DMS 273 (cell line): ENCODE data around the gene SUCLG2.

Experiments
- DNase-seq: peaks from one replicate; lab custom pipeline; 2025; ENCODE audit not compliant: unreplicated experiment; lab: John Stamatoyannopoulos, UW

SUCLG2 gene

DNA sequence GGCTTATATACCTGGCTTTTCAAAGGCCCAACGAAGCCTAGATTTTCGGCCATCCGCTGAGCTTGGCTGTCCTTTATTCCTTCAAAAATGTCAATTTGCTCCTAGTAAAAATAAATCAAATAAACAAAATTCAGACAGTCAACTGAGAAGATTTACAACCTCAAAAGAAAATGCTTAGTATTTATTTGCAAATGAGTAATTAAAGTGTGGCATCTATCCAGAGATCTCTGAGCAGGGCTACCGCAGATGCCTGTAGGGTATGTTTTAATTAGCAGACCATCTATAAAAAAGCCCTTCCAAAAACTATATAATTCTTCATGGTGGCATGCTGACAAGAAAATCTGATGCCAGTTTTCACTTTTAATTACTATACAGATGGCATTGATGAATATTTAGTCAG is 136.2 kb downstream of the SUCLG2 start:
- peak; percentile 58 for DNase-seq

DNA sequence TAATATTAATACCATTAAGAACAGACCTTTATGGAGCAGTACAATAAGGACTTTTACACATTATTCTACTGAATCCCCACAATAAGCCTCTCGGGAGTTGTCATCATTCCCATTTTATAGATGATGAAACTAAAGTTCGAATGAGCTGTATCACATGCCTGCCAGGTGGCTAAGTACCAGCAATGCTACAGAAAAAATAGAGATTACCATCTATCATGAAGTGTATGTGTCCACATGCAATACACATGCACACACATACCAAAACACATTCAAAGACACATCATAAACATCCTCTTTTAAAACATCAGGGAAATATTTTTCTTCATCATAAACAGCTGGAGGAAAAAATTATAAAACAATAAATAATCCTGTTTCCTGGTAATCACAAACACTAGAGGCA is 136.6 kb downstream of the SUCLG2 start:
- no peak for DNase-seq

DNA sequence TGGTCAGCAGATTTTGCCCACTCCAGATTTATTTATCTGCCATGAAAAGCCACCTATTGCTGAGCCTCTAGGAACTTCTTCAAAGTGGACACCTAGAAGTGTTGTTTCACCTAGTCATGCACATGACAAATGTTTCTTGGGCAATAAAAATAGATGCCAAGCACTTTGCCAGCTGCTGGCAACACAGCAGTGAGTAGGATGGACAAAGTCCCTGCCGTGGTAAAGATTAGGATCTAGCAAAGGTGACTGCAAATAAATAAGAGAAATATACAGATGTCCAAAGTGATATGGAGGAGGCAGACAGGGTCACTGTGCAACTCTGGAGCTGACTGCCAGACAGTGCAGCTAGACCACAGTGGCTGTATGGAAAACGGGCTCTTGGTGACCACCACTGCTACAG is 137.9 kb downstream of the SUCLG2 start:
- DNase-seq: no peak

- DNase-seq: no peak
Measured at GRCh38 chr3:67515778-67516177, 138.6 kb downstream of the SUCLG2 start.

GRCh38 chr3:67509471-67510075 is 144.8 kb downstream of the SUCLG2 start:
- no peak for DNase-seq

GRCh38 chr3:67507584-67507983 is 146.8 kb downstream of the SUCLG2 start:
- no peak for DNase-seq

GRCh38 chr3:67500709-67501108 is 153.7 kb downstream of the SUCLG2 start:
- DNase-seq: no peak

- no peak for DNase-seq
Measured at GRCh38 chr3:67497746-67498145, 156.7 kb downstream of the SUCLG2 start.

GRCh38 chr3:67495751-67496150 is 158.7 kb downstream of the SUCLG2 start:
- no peak for DNase-seq

DNA sequence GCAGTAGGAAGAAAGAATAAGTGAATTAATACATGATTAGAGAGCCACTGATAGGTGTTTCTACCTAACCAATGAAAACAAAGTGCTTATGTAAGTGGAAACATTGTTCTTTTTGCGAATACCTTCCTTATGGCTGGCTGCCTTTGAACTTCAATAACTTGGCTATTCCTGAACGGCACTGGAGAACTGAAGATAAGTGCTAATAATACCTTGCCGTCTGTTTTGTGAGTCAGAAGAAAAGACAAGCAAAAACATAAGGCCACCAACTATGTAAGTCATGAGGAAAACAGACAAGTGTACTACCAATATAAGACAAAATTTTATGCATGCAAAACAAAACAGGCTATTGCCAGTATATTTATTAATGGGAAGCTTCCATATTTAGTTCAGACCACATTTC is 160.6 kb downstream of the SUCLG2 start:
- no peak for DNase-seq

DNA sequence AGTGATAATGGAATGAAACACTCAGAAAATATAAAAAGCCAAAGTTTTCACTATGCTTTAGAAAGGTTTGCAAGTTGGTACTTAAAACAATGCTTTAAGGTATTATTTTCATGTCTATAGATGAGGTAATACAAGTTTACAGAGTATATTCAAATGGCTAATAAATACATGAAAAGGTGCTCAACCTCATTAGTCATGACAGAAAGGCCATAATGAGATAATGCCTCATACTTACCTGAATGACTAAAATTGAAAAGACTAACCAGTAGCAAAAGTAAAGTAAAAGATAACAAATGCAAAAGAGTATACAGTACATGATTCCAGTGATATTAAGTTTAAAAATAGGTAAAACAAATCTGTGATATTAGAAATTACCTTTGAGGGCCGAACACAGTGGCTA is 163.8 kb downstream of the SUCLG2 start:
- no peak for DNase-seq

- no peak for DNase-seq
Measured at GRCh38 chr3:67489816-67490215, 164.6 kb downstream of the SUCLG2 start.

DNA sequence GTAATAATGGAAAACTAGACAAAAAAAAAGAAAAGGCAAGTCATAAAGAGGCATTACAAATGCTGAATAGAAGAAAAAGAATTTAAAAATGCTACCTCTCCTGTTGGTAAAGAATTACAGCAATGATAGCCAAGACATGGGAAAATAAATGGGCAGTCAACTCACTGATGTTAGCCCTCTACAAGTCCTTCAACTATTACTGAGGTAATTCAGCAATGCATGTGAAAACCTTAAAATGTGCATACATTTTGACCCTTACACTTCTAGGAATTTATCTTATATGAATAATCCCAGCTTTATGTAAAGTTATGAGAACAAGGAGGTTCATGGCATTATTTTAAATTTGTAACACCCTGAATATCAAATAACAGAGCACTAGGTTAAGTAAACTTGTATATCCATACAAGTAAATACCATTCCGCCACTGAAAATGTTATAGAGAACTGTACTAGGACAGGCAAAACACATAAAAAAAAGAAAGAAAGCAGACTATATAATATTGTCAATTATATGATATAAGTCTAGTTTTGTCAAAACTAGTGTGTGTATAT is 166.8 kb downstream of the SUCLG2 start:
- DNase-seq: no peak

- DNase-seq: no peak
Measured at GRCh38 chr3:67486883-67487282, 167.5 kb downstream of the SUCLG2 start.

GRCh38 chr3:67484085-67484484 is 170.3 kb downstream of the SUCLG2 start:
- DNase-seq: peak; percentile 42

GRCh38 chr3:67481126-67481525 is 173.3 kb downstream of the SUCLG2 start:
- DNase-seq: no peak

GRCh38 chr3:67478423-67478822 is 176.0 kb downstream of the SUCLG2 start:
- DNase-seq: no peak

DNA sequence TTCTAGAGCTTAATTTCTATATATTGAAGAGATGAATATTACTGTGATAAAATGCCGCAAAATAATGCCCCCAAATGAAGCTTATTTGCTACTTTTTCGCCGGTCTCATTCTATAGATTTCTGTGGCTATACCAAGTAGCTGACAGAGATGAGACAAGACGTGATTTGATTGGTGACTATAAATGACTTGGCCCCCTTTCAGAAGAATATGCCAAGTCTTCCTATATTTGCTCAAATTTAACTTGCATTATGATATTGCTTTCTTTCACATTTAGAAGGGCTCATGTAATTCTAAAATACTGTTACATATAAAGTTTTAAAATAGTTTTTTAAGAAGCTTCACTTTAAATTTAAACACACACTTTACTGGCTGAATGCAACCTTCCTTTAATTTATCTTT is 180.1 kb downstream of the SUCLG2 start:
- DNase-seq: no peak

- no peak for DNase-seq
Measured at GRCh38 chr3:67472674-67473201, 181.7 kb downstream of the SUCLG2 start.

DNA sequence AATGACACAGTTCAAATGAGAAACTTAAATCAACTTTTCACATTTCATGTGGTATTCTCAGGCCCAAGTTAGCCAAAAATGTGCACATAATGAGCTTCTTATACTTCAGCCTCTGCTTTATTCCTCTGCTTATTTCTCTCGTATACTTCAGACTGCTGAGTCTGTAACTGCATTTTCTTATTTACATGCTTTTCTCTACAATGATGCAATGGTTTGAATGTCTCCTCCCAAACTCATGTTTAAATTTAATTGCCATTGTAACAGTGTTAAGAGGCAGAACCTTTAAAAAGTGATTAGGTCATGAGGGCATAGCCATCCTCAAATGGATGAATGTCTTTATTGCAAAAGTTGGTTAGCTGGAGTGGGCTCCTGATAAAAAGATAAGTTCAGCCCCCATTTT is 184.2 kb downstream of the SUCLG2 start:
- DNase-seq: no peak

DNA sequence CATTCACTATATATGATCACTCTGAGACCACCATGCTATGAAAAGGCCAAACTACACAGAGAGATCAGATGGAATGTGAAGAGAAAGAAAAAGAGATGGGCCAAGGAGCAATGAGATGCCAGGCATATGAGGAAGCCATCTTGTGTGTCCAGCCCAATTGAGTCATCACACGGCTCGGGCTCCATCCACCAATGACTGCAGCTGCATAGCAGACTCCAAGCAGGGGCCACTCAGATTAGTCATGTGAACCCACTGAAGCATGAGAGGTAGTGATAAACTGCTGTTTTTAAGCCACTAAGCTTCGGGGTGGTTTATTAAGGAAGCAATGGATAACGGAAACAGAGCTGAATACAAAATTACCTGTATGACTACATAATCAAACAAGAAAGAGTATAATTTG is 185.9 kb downstream of the SUCLG2 start:
- no peak for DNase-seq

DNA sequence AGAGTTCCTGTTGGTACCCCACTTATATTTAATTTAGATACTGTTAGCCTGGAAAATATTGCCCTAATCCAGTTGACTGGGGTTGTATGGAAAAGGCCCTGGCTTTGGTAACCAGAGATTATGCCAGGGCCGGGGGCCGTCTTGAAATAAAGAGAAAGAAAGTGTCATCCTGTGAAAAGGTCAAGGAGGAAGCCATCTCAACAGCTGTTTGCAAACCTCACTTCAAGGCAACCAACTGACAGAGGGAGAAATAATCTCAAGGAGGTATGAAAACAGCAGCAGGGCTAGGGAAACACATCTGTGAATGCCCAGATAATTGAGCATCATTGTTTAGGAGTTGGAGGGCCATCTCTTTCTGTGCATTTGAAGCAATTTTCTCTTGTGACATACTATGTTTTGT is 190.8 kb downstream of the SUCLG2 start:
- no peak for DNase-seq

DNA sequence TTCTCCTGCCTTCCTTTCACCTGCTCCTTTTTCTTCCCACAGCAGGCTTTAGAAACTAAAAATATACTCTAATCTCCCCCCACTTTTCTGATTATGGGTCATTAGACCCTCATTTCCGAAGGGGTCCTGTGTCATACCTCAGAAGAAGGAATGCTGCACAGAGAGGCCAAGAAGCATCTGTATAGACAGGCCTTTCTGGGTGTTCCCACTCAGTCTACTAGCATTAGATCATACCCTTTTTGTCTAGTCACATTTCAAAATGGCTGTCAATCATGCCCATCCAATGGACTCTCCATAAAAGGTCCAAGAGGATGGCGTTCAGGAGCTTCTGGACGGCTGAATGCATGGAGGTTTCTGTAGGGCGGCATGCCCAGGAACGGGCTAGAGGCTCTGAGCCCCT is 192.2 kb downstream of the SUCLG2 start:
- peak; percentile 15 for DNase-seq
